Stimulated activated naive CD8-positive, alpha-beta T cell treated with anti-CD3 and anti-CD28 coated beads, Interleukin-15, amount 100 ng/mL, for 72 hours (primary cell): ENCODE measurements around the gene FBXL13.
"Not testable (repeated sequence)": the region's sequence is repeated elsewhere in the genome, so short reads cannot be mapped to it uniquely, and the experiment has no call there.

Experiments
- ATAC-seq: fragments of 150-1000 bp; cut with Tn5 transposase; 2 replicates; pipeline ENCODE4 v1.10.0; 2021; ENCODE audit warnings: mild to moderate bottlenecking, moderate library complexity
- DNase-seq, 2 donors: peaks; one replicate each; pipeline ENCODE4 v3.0.0; 2021 to 2022
- H3K27ac Mint-ChIP-seq, 2 donors: one replicate each; pipeline ENCODE4 v1.8.0; 2022; ENCODE audit warnings: mild to moderate bottlenecking in 2 of 2, mixed read lengths in 2 of 2, moderate library complexity in 2 of 2
- H3K27me3 Mint-ChIP-seq: one replicate; pipeline ENCODE4 v1.8.0; 2022; ENCODE audit warnings: mixed read lengths
- H3K4me1 Mint-ChIP-seq: one replicate; pipeline ENCODE4 v1.8.0; 2022; ENCODE audit warnings: mild to moderate bottlenecking, mixed read lengths
- H3K4me3 Mint-ChIP-seq, 2 donors: one replicate each; pipeline ENCODE4 v1.8.0; 2022; ENCODE audit warnings: mild to moderate bottlenecking in 2 of 2, mixed read lengths in 2 of 2, moderate library complexity in 1 of 2
- H3K9me3 Mint-ChIP-seq, 2 donors: one replicate each; pipeline ENCODE4 v1.8.0; 2022; ENCODE audit warnings: mixed read lengths in 2 of 2

Gene FBXL13

DNA sequence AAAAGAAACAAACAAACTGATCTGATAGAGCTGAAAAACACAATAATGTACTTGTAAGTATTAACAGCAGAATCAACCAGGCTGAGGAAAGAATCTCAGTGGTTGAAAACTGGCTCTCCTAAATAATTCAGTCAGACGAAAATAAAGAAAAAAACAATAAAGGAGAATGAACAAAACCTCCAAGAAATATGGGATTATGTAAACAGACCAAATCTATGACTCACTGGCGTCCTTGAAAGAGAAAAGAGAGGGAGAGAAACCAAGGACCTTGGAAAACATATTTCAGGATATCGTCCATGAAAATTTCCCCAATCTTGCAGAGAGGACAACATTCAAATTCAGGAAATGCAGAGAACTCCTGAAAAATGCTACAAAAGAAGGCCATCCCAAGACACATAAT is 62.9 kb downstream of the FBXL13 start:
- no peaks in the 10 kb centered on the region for H3K4me1 Mint-ChIP-seq
- H3K9me3 Mint-ChIP-seq, result peaks cover 0 to 4% of the 10 kb centered on the region in 2 donors
- no peak overlapping the region for H3K4me3 Mint-ChIP-seq
- DNase-seq (no peak), ATAC-seq (no peak)
- no peaks in the 10 kb centered on the region for H3K27me3 Mint-ChIP-seq
- no peak overlapping the region for H3K27ac Mint-ChIP-seq

DNA sequence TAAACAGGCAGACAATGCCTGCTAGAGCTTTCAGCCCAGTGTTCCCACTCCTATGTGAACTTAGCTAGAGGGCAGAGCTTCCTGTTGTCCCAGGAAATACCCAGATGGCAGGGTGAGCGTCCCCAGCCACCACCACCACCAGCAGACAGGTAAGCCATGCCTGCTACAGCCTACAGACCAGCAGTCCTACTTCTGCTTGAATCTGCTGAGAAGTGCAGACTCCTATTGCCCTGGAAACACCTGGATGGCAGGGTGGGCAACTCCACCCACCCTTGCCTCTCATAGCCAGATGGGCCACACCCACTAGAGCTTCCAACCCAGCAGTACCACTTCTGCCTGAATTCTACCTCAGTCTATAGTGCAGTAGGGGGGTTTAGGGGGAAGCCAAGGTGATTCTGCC is 64.4 kb downstream of the FBXL13 start:
- Mint-ChIP-seq H3K27me3 (no peaks in the 10 kb centered on the region), H3K9me3 (peaks cover 0 to 4% of the 10 kb centered on the region in 2 donors), H3K4me1 (no peaks in the 10 kb centered on the region), H3K4me3 (no peak overlapping the region), H3K27ac (no peak overlapping the region)
- no peak for DNase-seq
- ATAC-seq, result no peak

DNA sequence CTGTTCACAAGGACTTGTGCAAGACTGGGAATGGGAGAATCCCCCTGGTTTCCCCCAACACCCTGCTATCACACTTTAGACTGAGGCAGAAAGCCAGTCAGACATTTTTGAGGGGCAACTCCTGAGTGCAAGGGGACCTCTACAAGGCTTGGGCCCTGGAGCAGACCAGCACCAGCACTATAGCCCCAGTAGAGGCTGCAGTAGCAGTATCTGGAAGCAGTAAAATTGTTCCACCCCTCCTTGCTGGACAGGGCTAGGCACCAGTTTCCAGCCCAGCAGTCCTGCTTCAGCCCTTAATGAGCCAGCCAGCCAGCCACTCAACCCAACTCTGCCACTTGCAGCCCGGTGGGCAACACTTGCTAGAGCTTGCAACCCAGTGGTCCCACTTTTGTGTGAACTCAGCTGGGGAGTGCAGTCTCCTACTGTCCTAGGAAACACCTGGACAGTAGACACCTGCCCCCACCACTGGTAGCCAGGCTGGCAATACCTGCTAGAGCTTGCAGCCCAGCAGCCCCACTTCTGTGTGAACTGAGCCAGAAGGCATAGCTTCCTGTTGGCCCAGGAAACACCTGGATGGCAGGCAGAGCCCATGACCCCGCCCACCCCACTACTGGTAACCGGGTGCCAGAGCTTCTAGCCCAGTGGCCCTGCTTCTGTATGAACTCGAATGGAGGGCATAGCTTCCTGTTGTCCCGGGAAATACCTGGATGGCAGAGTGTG is 65.0 kb downstream of the FBXL13 start:
- Mint-ChIP-seq H3K27ac (no peak overlapping the region), H3K4me3 (no peak overlapping the region), H3K27me3 (no peaks in the 10 kb centered on the region), H3K4me1 (no peaks in the 10 kb centered on the region), H3K9me3 (peaks cover 0 to 7% of the 10 kb centered on the region in 2 donors)
- ATAC-seq (no peak), DNase-seq (no peak)

DNA sequence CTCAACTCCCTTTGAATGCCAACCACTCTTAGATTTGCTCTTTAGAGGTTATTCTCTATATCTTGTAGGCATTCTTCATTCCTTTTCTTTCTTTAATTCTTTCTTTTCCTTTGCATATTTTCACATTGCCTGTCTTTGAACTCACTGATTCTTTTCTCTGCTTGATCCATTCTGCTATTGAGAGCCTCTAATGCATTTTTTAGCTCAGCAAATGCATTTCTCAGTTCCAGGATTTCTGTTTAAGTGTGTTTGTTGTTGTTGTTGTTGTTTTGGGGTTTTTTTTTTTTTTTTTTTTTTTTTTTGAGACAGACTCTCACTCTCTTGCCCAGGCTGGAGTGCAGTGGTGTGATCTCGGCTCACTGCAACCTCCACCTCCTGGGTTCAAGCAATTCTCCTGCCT is 71.6 kb downstream of the FBXL13 start:
- H3K9me3 Mint-ChIP-seq, result peaks cover 25 to 30% of the 10 kb centered on the region in 2 donors
- DNase-seq (no peak), ATAC-seq (no peak)
- H3K4me3 Mint-ChIP-seq, result no peak overlapping the region
- no peaks in the 10 kb centered on the region for H3K4me1 Mint-ChIP-seq
- no peaks in the 10 kb centered on the region for H3K27me3 Mint-ChIP-seq
- H3K27ac Mint-ChIP-seq, result no peak overlapping the region

DNA sequence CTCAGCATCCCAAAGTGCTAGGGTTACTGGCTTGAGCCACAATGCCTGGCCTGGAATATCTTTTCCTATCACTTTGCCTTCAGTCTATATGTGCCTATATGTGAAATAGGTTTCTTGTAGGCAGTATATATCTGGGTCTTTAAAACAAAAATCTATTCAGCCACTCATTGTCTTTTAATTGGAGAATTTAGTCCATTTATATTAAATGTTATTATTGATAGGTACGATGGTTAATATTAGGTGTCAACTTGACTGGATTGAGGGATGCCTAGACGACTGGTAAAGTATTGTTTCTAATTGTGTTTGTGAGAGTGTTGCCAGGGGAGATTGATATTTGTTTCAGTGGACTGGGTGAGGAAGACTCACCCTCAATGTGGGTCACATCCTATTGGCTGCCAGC is 73.4 kb downstream of the FBXL13 start:
- Mint-ChIP-seq H3K4me1 (no peaks in the 10 kb centered on the region), H3K9me3 (peaks cover 25 to 30% of the 10 kb centered on the region in 2 donors), H3K27ac (no peak overlapping the region), H3K4me3 (no peak overlapping the region), H3K27me3 (no peaks in the 10 kb centered on the region)
- ATAC-seq (no peak), DNase-seq (no peak)

DNA sequence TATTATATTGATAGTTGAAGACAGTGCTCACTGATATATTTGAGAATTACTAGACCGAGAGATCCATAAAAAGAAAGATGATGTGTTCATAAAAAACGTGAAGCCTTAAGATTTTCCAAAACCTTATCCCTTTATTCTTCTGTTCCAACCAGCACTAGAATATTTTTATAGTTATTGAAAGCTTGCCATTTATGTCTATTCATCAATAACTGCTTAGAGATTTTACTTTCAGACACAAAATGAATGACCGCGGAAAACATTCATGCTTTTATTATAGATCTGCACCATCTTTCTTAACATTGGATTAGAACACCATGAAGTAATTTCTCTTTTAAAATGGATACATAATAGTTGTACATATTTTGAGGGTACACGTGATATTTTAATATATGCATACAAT is 77.6 kb downstream of the FBXL13 start:
- ATAC-seq, result no peak
- Mint-ChIP-seq H3K4me1 (no peaks in the 10 kb centered on the region), H3K27me3 (no peaks in the 10 kb centered on the region)

DNA sequence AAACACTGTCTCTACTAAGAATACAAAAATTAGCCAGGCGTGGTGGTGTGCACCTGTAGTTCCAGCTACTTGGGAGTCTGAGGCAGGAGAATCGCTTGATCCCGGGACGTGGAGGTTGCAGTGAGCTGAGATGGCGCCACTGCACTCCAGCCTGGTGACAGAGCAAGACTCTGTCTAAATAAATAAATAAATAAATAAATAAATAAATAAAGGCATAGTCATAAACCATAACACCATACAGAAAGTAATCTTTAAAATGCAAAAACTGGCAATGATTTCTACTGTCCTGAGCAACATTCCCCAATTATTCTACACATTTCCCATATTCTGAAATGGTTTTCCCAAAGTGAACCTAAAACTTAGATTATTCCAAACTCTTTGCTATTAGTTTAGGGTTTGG is 79.0 kb downstream of the FBXL13 start:
- not testable (repeated sequence) for H3K4me1 Mint-ChIP-seq, H3K9me3 Mint-ChIP-seq, H3K27ac Mint-ChIP-seq, H3K27me3 Mint-ChIP-seq, ATAC-seq, H3K4me3 Mint-ChIP-seq, DNase-seq

More for the DNA sequence above, 77.6 kb downstream of the FBXL13 start:
- no peak for DNase-seq
- H3K4me3 Mint-ChIP-seq, result no peak overlapping the region
- H3K9me3 Mint-ChIP-seq, result peaks cover 5 to 8% of the 10 kb centered on the region in 2 donors
- no peak overlapping the region for H3K27ac Mint-ChIP-seq

DNA sequence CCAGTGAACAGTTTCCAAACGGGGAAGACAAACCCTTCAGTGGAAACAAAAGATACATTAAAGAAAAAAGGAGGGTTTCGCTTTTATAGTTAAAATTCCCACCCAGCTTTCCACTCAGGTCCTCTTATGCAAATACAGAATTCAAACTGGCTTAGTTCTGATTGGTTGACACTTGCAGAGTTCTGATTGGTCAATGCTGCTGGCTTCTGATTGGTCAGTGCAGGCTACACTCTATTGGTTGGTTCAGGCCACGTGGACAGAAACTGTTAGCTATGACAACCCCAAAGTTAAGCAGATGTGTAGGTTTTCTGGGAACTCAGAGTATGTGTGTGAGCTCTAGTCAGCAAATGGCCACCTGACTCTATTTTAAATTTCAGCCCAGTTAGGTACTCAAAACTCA is 80.0 kb downstream of the FBXL13 start:
- Mint-ChIP-seq H3K4me3 (no peak overlapping the region), H3K4me1 (no peaks in the 10 kb centered on the region), H3K27me3 (no peaks in the 10 kb centered on the region), H3K9me3 (no peaks in the 10 kb centered on the region), H3K27ac (no peak overlapping the region)
- no peak for DNase-seq
- no peak for ATAC-seq

DNA sequence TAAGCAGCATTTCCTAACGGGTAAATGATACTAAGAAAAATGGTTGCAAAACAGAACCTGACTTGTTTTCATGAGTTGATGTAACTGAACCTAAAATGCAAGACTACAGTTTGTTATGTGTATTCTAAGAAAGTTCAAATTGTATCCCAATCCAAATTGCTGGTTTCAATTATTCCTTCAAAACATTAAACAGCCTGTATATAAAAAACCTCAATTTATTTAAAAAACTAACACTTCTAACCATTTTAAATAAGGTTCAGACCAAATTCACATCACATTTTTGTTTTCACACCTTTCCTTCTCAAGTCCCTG is 80.9 kb downstream of the FBXL13 start:
- H3K27me3 Mint-ChIP-seq, result no peaks in the 10 kb centered on the region
- no peak for DNase-seq
- no peak overlapping the region for H3K27ac Mint-ChIP-seq
- H3K4me3 Mint-ChIP-seq, result no peak overlapping the region
- H3K9me3 Mint-ChIP-seq, result no peaks in the 10 kb centered on the region
- no peak for ATAC-seq
- H3K4me1 Mint-ChIP-seq, result no peaks in the 10 kb centered on the region

DNA sequence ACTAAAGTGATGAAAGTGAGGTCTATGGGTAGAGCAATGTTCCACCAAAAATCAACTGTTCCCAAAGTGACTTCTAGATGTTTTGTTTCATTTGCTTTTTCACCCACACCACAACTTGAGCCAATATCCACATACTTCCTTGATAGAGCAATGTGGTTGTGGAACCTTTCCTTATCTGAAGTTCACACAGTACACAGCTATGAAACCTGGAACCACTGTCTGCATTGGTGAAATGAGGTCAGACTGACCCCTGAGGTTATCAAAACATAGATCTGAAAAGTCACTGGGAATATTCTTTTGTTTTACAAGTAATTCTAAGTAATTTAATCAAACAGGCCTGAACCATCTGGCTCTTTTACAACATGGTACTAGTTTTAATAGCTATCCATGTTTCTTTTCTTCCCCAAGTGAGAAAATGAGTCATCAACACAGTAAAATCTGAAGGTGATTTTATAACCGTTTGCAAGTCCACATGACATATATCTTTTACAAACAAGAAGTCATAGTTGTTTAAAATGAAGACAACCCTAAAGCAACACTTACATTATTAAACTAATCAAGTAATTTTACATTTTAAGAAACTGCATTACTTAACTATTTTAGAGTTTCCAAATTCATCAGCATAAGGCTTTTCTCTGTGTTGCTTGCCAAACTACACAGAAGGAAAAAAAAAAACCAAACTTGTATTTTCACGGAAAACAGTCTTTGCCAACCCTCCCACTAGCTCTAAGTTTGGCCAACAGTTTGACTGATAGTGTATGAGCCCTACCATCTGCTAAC is 81.5 kb downstream of the FBXL13 start:
- no peaks in the 10 kb centered on the region for H3K4me1 Mint-ChIP-seq
- no peak overlapping the region for H3K27ac Mint-ChIP-seq
- H3K4me3 Mint-ChIP-seq, result no peak overlapping the region
- DNase-seq, result no peak
- H3K9me3 Mint-ChIP-seq, result no peaks in the 10 kb centered on the region
- ATAC-seq, result no peak
- H3K27me3 Mint-ChIP-seq, result no peaks in the 10 kb centered on the region

DNA sequence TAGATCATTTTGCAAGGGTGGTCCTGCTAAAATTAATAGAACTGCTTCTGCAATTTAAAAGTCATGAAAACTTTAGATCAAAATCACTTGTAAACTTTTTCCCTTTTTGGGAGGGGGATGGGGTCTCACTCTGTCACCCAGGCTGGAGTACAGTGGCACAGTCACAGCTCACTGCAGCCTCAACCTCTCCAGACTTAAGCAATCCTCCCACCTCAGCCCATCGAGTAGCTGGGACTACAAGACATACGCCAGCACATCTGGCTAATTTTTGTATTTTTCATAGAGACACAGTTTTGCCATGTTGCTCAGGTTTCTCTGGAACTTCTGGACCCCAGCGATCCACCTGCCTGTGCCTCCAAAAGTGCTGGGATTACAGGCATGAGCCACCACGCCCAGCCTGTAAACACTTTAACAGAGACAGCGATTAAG is 82.1 kb downstream of the FBXL13 start:
- Mint-ChIP-seq H3K4me3 (no peak overlapping the region), H3K9me3 (no peaks in the 10 kb centered on the region), H3K4me1 (no peaks in the 10 kb centered on the region), H3K27me3 (no peaks in the 10 kb centered on the region), H3K27ac (no peak overlapping the region)
- ATAC-seq (no peak), DNase-seq (no peak)

DNA sequence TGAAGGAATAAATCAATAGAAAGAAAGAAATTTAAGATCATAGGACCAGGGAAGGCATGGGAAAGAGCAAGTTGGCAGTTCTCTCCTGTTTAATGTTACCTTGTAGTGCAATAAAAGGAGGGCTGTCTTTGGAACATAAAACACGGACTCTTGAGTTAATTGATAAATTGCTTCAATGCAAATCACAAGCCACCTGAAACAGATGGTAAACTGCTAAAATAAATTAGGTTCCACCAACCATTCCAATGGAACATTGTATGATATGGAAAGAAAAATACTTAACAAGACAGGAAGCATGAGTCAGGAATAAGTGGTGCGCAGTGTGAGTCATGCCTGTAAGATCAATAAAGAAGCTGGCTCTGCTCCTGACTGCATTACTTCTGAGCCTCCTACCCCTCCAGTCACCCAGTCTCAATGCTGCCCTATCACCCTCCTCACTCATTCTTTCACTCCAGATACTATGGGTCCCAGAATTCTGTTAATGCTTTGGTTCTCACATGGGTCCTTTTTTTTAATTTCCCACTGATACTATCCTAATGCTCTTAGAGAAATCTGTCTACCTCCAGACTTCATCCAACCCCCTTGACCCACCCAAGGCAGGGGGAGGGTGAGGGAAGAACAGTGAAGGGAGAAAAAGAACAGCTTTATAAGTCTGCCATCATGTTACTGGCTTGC is 82.9 kb downstream of the FBXL13 start:
- H3K27ac Mint-ChIP-seq, result no peak overlapping the region
- no peaks in the 10 kb centered on the region for H3K4me1 Mint-ChIP-seq
- no peaks in the 10 kb centered on the region for H3K9me3 Mint-ChIP-seq
- no peaks in the 10 kb centered on the region for H3K27me3 Mint-ChIP-seq
- DNase-seq (no peak), ATAC-seq (peak; percentile 73)
- H3K4me3 Mint-ChIP-seq, result no peak overlapping the region

DNA sequence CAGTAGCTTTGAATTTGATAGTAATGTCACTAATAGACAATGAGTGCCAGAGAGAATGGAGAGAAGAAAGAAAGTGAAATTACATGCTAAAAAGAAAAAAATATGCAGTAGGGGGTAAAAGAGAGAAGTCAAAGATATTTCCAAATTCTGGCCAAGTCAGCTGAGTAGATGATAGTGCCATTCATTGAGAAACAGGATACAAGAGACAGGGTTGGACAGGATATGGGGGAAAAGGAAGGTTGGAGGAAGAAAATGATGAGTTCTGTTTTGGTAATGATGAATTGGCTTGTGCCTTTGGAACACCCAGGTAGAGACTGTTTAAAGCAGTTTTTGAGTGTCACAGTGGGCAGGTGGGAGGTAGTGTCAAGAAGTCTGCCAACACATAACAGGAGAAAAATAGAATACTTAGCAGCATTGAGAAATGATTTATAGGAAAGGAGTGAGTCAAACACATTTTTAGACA is 83.5 kb downstream of the FBXL13 start:
- Mint-ChIP-seq H3K4me3 (no peak overlapping the region), H3K9me3 (no peaks in the 10 kb centered on the region), H3K27ac (no peak overlapping the region), H3K27me3 (no peaks in the 10 kb centered on the region), H3K4me1 (no peaks in the 10 kb centered on the region)
- DNase-seq (no peak), ATAC-seq (no peak)

DNA sequence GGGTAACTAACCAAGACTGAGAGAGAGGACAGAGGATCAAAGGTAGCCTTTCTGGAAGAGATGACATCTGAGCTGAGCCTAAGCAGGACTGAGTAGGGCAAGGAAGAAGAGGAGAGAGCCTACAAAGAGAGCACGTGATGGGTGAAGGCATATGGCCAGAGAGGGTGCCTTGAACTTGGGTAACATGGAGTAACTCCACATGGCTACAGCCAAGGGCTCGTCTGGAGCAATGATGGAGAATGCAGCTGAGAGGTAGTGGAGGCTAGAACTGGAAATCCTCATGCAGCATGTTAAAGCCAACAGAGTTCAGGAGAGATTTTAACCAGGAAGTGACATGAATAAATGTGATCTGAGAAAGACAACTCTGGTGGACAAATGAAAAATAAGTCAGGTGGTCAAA is 84.0 kb downstream of the FBXL13 start:
- DNase-seq, result no peak
- ATAC-seq, result no peak
- Mint-ChIP-seq H3K27me3 (no peaks in the 10 kb centered on the region), H3K27ac (no peak overlapping the region), H3K9me3 (no peaks in the 10 kb centered on the region), H3K4me1 (no peaks in the 10 kb centered on the region), H3K4me3 (no peak overlapping the region)

DNA sequence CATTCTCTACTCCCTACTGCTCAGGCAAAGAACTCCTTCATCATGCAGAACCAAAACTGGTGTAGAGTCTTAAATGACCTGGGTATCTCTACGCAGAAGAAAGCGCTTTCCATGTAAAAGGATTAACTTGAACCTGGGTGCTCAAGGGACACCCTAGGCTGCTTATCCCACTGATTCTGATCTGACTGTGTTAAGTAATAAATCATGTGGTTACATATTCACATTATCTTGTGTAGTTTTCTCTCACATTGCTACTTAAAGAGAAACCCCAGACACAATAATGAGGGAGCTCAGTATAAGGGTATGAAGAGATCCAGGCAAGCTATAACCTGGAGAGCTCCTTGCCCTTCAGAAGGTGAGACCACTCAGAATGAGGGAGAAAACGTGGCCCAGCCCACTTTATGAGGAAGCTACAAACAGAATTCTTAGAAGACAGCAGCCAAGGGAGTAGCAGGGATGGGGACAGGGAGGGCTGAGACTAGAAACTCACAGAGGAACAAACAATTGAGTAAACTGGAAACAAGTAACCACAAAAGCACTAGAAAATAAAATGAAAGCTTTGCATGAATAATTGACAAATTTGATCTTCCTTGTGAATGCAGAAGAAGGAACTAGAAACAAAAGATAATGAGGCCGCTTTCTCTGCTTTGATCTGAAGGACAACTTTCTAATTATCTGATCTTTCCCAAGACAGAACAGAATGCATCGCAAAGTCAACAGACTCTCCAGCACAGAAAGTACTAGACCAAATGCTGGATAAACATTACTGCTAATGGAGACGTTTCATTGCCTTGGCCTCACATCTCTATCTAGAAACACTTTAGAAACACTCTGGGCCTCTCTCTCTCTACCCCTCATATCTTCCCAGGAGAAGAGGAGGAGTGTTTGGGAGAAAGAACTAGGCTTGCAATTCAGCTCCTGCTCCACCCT is 85.7 kb downstream of the FBXL13 start:
- H3K27me3 Mint-ChIP-seq, result no peaks in the 10 kb centered on the region
- DNase-seq (no peak), ATAC-seq (no peak)
- no peak overlapping the region for H3K27ac Mint-ChIP-seq
- no peaks in the 10 kb centered on the region for H3K9me3 Mint-ChIP-seq
- no peak overlapping the region for H3K4me3 Mint-ChIP-seq
- no peaks in the 10 kb centered on the region for H3K4me1 Mint-ChIP-seq
